ENCODE data around the gene RIOK1. TPM values are rescaled to one million over a fixed set of nuclear protein-coding genes. Genes with fewer than 3 reads are reported as not detected.
A peak's percentile ranks its signal among the peaks of the same experiment; 100 is the strongest.

The RIOK1 gene
- total and polyA plus RNA-seq, 9 of the 15 experiments (the other 6 are each of a cell fraction or from before 2014, with no cell fraction given), result 24.9 to 101 (median 52.2) TPM

DNA sequence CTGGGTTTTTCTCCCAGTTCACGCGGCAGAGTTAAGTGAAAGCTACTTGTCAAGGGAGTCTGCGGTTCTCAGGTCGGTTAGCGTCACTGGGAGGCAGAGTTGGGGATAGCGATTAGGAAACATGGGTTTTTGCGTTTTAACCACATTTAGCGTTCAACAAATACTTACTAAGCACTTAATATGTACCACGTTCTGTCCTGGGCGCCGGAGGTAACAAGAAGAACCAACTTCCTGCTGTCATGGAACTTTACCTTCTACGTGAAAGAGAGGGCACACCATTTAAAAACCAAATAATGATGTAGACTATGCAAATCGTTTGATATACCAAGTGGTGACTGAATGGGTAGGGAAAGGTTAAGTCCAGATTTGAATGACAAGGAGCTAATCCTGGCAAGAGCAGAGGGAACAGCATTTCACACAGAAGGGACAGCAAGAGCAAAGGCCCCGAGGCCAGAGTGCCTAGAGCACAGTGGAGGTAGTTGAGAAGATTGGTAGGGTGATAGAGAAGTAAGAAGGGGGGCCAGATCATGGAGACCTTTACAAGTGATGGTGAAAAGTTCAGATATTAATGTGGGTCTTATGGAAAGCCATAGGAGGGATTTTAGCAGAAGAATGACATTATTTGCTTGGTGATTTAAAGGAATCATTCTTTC lies 744 bp downstream of the RIOK1 start (continued):
- TF ChIP-seq, protein P1, sequence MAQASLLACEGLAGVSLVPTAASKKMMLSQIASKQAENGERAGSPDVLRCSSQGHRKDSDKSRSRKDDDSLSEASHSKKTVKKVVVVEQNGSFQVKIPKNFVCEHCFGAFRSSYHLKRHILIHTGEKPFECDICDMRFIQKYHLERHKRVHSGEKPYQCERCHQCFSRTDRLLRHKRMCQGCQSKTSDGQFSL (CRISPR knock-in tag; IDR thresholded peaks at IDR 0.05), result no peak
- TF ChIP-seq, protein P1 (tag; IDR thresholded peaks at IDR 0.05), result no peak
- TF ChIP-seq, protein P2, sequence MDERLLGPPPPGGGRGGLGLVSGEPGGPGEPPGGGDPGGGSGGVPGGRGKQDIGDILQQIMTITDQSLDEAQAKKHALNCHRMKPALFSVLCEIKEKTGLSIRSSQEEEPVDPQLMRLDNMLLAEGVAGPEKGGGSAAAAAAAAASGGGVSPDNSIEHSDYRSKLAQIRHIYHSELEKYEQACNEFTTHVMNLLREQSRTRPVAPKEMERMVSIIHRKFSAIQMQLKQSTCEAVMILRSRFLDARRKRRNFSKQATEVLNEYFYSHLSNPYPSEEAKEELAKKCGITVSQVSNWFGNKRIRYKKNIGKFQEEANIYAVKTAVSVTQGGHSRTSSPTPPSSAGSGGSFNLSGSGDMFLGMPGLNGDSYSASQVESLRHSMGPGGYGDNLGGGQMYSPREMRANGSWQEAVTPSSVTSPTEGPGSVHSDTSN (CRISPR knock-in tag; IDR thresholded peaks at IDR 0.05; ENCODE audit: low read depth), result no peak
- TF ChIP-seq, protein P2 (tag; conservative IDR thresholded peaks at IDR 0.05; ENCODE audit: low read depth), result no peak
- TF ChIP-seq, protein P3, sequence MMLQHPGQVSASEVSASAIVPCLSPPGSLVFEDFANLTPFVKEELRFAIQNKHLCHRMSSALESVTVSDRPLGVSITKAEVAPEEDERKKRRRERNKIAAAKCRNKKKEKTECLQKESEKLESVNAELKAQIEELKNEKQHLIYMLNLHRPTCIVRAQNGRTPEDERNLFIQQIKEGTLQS (IDR thresholded peaks at IDR 0.05), result no peak
- TF ChIP-seq, protein P3 (CRISPR knock-in tag; conservative IDR thresholded peaks at IDR 0.05), result no peak
- TF ChIP-seq, protein P4, sequence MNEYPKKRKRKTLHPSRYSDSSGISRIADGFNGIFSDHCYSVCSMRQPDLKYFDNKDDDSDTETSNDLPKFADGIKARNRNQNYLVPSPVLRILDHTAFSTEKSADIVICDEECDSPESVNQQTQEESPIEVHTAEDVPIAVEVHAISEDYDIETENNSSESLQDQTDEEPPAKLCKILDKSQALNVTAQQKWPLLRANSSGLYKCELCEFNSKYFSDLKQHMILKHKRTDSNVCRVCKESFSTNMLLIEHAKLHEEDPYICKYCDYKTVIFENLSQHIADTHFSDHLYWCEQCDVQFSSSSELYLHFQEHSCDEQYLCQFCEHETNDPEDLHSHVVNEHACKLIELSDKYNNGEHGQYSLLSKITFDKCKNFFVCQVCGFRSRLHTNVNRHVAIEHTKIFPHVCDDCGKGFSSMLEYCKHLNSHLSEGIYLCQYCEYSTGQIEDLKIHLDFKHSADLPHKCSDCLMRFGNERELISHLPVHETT (CRISPR knock-in tag; conservative IDR thresholded peaks at IDR 0.05 in 1 of 2, IDR thresholded peaks at IDR 0.05 in 1 of 2), result no peak
- TF ChIP-seq RAD21 (CRISPR knock-in tag; conservative IDR thresholded peaks at IDR 0.05 in 1 of 2, IDR thresholded peaks at IDR 0.05 in 1 of 2) (peak in 1 of 2 experiments; percentile 29; a peak in 1 of 4 replicates), KAT2B (IDR thresholded peaks at IDR 0.05; ENCODE audit: low read depth, low read length) (no peak), ZNF830 (CRISPR knock-in tag; IDR thresholded peaks at IDR 0.05) (no peak), KAT8 (IDR thresholded peaks at IDR 0.05; ENCODE audit: low read depth) (no peak), MCM5 (IDR thresholded peaks at IDR 0.05; ENCODE audit: low read depth) (no peak), ZNF764 (CRISPR knock-in tag; IDR thresholded peaks at IDR 0.05; ENCODE audit: low read depth) (no peak), SOX6 (IDR thresholded peaks at IDR 0.05) (no peak), ZNF785 (CRISPR knock-in tag; IDR thresholded peaks at IDR 0.05) (no peak), NFIC (IDR thresholded peaks at IDR 0.05) (no peak)
- TF ChIP-seq, protein P5, sequence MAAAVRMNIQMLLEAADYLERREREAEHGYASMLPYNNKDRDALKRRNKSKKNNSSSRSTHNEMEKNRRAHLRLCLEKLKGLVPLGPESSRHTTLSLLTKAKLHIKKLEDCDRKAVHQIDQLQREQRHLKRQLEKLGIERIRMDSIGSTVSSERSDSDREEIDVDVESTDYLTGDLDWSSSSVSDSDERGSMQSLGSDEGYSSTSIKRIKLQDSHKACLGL (CRISPR knock-in tag; IDR thresholded peaks at IDR 0.05; ENCODE audit: borderline replicate concordance, poor library complexity, severe bottlenecking), result no peak
- TF ChIP-seq, protein P6, sequence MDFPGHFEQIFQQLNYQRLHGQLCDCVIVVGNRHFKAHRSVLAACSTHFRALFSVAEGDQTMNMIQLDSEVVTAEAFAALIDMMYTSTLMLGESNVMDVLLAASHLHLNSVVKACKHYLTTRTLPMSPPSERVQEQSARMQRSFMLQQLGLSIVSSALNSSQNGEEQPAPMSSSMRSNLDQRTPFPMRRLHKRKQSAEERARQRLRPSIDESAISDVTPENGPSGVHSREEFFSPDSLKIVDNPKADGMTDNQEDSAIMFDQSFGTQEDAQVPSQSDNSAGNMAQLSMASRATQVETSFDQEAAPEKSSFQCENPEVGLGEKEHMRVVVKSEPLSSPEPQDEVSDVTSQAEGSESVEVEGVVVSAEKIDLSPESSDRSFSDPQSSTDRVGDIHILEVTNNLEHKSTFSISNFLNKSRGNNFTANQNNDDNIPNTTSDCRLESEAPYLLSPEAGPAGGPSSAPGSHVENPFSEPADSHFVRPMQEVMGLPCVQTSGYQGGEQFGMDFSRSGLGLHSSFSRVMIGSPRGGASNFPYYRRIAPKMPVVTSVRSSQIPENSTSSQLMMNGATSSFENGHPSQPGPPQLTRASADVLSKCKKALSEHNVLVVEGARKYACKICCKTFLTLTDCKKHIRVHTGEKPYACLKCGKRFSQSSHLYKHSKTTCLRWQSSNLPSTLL (IDR thresholded peaks at IDR 0.05), result no peak

Measured in K562 (cell line).